Mesenchymal stem cell (in vitro differentiated cells and primary cell): Measurements from ENCODE around the gene SLC25A21.

Experiments used
- DNase-seq: peaks from one replicate; pipeline ENCODE4 v3.0.0-alpha.2; 2013
- H2AFZ ChIP-seq: one replicate; pipeline ENCODE4 v1.6.1; 2013; ENCODE audit warnings: low read depth, mild to moderate bottlenecking, control low read depth, inconsistent platforms, low read length, moderate library complexity
- H2AK5ac ChIP-seq: 2 replicates; pipeline ENCODE4 v1.6.1; 2013; ENCODE audit warnings: low read length, moderate library complexity, mild to moderate bottlenecking, inconsistent platforms; ENCODE audit not compliant: severe bottlenecking
- H2BK120ac ChIP-seq: one replicate; pipeline ENCODE4 v1.6.1; 2013; ENCODE audit warnings: low read depth, mild to moderate bottlenecking, inconsistent platforms, low read length, moderate library complexity
- H2BK12ac ChIP-seq, 2 experiments: one replicate each; pipeline ENCODE4 v1.6.1; 2013; ENCODE audit warnings: inconsistent platforms in 2 of 2, low read length in 2 of 2, mild to moderate bottlenecking in 2 of 2, moderate library complexity in 2 of 2, control low read depth in 1 of 2
- H2BK15ac ChIP-seq: one replicate; pipeline ENCODE4 v1.6.1; 2013; ENCODE audit warnings: mild to moderate bottlenecking, low read depth, inconsistent platforms; ENCODE audit not compliant: poor library complexity, severe bottlenecking
- H2BK5ac ChIP-seq: 2 replicates; pipeline ENCODE4 v1.6.1; 2013; ENCODE audit warnings: low read depth, mild to moderate bottlenecking, low read length, control low read depth, inconsistent platforms; ENCODE audit not compliant: poor library complexity, severe bottlenecking
- H3K14ac ChIP-seq, 2 experiments: one replicate each; pipeline ENCODE4 v1.6.1; 2013; ENCODE audit warnings: inconsistent platforms in 2 of 2, low read length in 2 of 2, control low read depth in 1 of 2, mild to moderate bottlenecking in 1 of 2, moderate library complexity in 1 of 2
- H3K18ac ChIP-seq, 2 experiments: one replicate each; pipeline ENCODE4 v1.6.1; 2013; ENCODE audit warnings: inconsistent platforms in 2 of 2, low read length in 2 of 2, control low read depth in 1 of 2, low read depth in 1 of 2, mild to moderate bottlenecking in 1 of 2
- H3K23ac ChIP-seq, 2 experiments: one replicate each; pipeline ENCODE4 v1.6.1; 2013; ENCODE audit warnings: inconsistent platforms in 2 of 2, low read length in 2 of 2, mild to moderate bottlenecking in 2 of 2, moderate library complexity in 2 of 2, control low read depth in 1 of 2
- H3K27ac ChIP-seq: 2 replicates; pipeline ENCODE4 v1.5.1; 2013; ENCODE audit warnings: mild to moderate bottlenecking, moderate library complexity, low read length, control low read depth, inconsistent platforms; ENCODE audit not compliant: poor library complexity, severe bottlenecking
- H3K27me3 ChIP-seq, 2 experiments: 2 replicates each; pipeline versions ENCODE4 v1.6.1 to v1.7.0; 2013; ENCODE audit warnings: low read length in 2 of 2, mild to moderate bottlenecking in 2 of 2, moderate library complexity in 2 of 2, control low read depth in 1 of 2, inconsistent platforms in 1 of 2; ENCODE audit not compliant: control insufficient read depth in 1 of 2, insufficient read depth in 1 of 2
- H3K36me3 ChIP-seq, 2 experiments: 2 replicates each; pipeline versions ENCODE4 v1.6.1 to v1.7.0; 2013; ENCODE audit warnings: low read length in 2 of 2, control low read depth in 1 of 2, inconsistent platforms in 1 of 2, low read depth in 1 of 2, mild to moderate bottlenecking in 1 of 2; ENCODE audit not compliant: insufficient read depth in 2 of 2, control insufficient read depth in 1 of 2
- H3K4ac ChIP-seq, 2 experiments: one replicate each; pipeline ENCODE4 v1.6.1; 2013; ENCODE audit warnings: inconsistent platforms in 2 of 2, low read length in 2 of 2, mild to moderate bottlenecking in 2 of 2, moderate library complexity in 2 of 2, control low read depth in 1 of 2, low read depth in 1 of 2
- H3K4me1 ChIP-seq: 2 replicates; pipeline ENCODE4 v1.6.1; 2013; ENCODE audit warnings: low read depth, low read length, control low read depth; ENCODE audit not compliant: control insufficient read depth, insufficient read depth
- H3K4me2 ChIP-seq: 2 replicates; pipeline ENCODE4 v1.6.1; 2013; ENCODE audit warnings: low read length, mild to moderate bottlenecking, inconsistent platforms; ENCODE audit not compliant: poor library complexity, severe bottlenecking
- H3K4me3 ChIP-seq, 2 experiments: 2 replicates each; pipeline versions ENCODE4 v1.5.1 to v1.7.0; 2013; ENCODE audit warnings: low read length in 2 of 2, mild to moderate bottlenecking in 2 of 2, control low read depth in 1 of 2, low read depth in 1 of 2; ENCODE audit not compliant: insufficient read depth in 1 of 2
- H3K79me1 ChIP-seq: replicated peaks from 2 replicates; pipeline ENCODE4 v1.6.1; 2013; ENCODE audit warnings: mild to moderate bottlenecking, control low read depth, low read length, inconsistent platforms; ENCODE audit not compliant: poor library complexity, severe bottlenecking
- H3K9ac ChIP-seq: 2 replicates; pipeline ENCODE4 v1.7.0; 2013; ENCODE audit warnings: mild to moderate bottlenecking, low read length, moderate library complexity
- H3K9me3 ChIP-seq: 2 replicates; pipeline ENCODE4 v1.7.0; 2013; ENCODE audit warnings: mild to moderate bottlenecking, low read length; ENCODE audit not compliant: control insufficient read depth
- H4K8ac ChIP-seq: one replicate; pipeline ENCODE4 v1.6.1; 2013; ENCODE audit warnings: inconsistent platforms, mild to moderate bottlenecking, low read length, moderate library complexity
- H4K91ac ChIP-seq: one replicate; pipeline ENCODE4 v1.6.1; 2013; ENCODE audit warnings: mild to moderate bottlenecking, low read length, inconsistent platforms
- WGBS: methylation state at CpG from one replicate; pipeline ENCODE4 v1.1.7; 2013; ENCODE audit warnings: mixed read lengths; 5-methylcytosine and 5-hydroxymethylcytosine counted together

SLC25A21 gene

DNA sequence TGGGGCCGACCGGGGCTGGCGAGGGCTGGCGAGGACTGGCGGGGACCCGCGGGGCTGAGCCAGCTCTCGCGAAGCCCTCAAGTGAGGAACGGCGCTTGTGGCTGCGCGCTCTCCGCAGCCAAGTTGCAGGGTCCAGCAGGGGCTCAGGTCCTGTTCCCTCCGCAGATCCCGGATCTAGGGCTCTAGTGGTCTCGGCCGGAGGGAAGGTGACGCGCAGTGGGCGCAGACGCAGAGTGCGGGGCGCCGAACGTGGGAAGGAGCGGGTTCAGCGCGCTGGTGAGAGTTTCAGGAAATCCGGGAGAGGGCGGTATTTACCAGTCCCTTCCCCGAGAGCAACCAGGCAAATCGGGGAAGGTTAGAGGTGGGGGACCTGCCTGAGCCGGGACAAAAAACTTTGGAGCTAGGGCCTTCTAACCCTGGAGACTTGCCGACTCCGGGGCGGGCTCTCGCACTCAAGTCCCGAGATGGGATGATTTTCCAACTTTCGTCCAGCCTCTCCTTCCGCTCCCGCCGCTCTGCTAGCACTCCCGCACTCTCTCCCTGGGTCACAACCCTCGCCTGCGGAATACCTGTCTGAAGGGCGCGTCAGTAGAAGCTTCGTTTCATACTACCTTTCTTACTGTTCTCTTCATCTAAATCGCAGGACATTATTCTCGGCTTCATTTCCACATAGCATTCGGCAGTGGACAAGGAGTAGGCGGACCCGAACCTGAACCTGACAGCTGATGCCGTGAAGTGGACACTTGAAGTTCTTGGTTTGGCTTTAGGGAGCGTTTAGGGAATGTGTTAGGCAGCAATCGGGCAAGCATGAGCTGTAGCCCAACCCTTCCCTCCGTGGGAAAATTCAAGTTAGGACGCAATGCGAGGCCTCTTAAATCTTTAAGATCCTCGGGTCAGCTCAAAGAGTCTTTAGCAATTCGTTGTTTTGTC is 524.3 kb downstream of the SLC25A21 start:
- H3K79me1 ChIP-seq: no peaks in the 10 kb centered on the region
- no peak overlapping the region for H2BK12ac ChIP-seq
- no peak overlapping the region for H2AK5ac ChIP-seq
- peak overlapping the region; percentile 99 for H3K4me2 ChIP-seq
- no peak overlapping the region for H3K27ac ChIP-seq
- peaks cover 17% of the 10 kb centered on the region for H3K4me1 ChIP-seq
- H3K9me3 ChIP-seq: no peaks in the 10 kb centered on the region
- no peak overlapping the region for H4K91ac ChIP-seq
- 2% methylated on average over 59 of the region's 62 CpGs for whole genome bisulfite sequencing
- DNase-seq: peak; percentile 58
- no peak overlapping the region for H2BK5ac ChIP-seq
- H3K23ac ChIP-seq: peak overlapping the region in 1 of 2 experiments; percentile 11
- no peak overlapping the region for H4K8ac ChIP-seq
- no peak overlapping the region for H3K18ac ChIP-seq
- H3K27me3 ChIP-seq: peaks cover 72 to 87% of the 10 kb centered on the region in 2 experiments
- H2BK15ac ChIP-seq: no peak overlapping the region
- peak overlapping the region; percentile 63 to 76 for H3K4me3 ChIP-seq
- no peak overlapping the region for H3K4ac ChIP-seq
- peak overlapping the region in 1 of 2 experiments; percentile 30 for H3K14ac ChIP-seq
- H2AFZ ChIP-seq: peak overlapping the region; percentile 53
- H2BK120ac ChIP-seq: no peak overlapping the region
- peak overlapping the region; percentile 51 for H3K9ac ChIP-seq
- no peaks in the 10 kb centered on the region for H3K36me3 ChIP-seq

DNA sequence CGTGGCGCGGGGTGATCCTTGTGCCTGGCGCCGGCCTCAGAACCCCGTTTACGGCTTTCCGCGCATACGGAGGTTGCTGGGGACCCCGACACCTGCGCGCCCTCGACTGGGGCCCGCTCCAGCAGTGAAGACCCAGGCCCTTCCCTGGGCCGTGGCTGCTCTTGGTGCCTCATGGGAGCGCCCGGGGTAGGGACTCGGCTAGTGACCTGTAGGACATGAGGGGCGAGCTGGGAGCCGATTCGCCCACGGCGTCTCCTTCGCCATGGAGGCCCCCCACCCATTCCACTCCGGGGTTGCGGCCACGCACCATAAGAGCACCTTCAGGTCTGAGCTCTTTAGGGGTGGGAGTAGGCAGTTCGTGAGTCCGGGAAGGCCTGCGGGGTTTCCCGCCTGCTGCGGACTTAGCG is 525.0 kb downstream of the SLC25A21 start:
- Histone ChIP-seq H2BK5ac (no peak overlapping the region), H2AFZ (no peak overlapping the region), H3K14ac (peak overlapping the region in 1 of 2 experiments; percentile 30), H2BK12ac (no peak overlapping the region), H2AK5ac (no peak overlapping the region), H3K9ac (peak overlapping the region; percentile 51), H3K27ac (no peak overlapping the region), H3K4me2 (peak overlapping the region; percentile 99), H2BK15ac (no peak overlapping the region), H3K18ac (no peak overlapping the region), H3K4ac (no peak overlapping the region), H4K91ac (no peak overlapping the region), H3K4me3 (peak overlapping the region; percentile 63 to 76), H3K27me3 (peaks cover 67 to 82% of the 10 kb centered on the region in 2 experiments), H3K23ac (no peak overlapping the region), H4K8ac (no peak overlapping the region), H2BK120ac (no peak overlapping the region), H3K9me3 (no peaks in the 10 kb centered on the region), H3K4me1 (peaks cover 17% of the 10 kb centered on the region), H3K79me1 (no peaks in the 10 kb centered on the region), H3K36me3 (no peaks in the 10 kb centered on the region)
- DNase-seq: no peak
- WGBS: 0% methylated on average over 24 of the region's 34 CpGs

DNA sequence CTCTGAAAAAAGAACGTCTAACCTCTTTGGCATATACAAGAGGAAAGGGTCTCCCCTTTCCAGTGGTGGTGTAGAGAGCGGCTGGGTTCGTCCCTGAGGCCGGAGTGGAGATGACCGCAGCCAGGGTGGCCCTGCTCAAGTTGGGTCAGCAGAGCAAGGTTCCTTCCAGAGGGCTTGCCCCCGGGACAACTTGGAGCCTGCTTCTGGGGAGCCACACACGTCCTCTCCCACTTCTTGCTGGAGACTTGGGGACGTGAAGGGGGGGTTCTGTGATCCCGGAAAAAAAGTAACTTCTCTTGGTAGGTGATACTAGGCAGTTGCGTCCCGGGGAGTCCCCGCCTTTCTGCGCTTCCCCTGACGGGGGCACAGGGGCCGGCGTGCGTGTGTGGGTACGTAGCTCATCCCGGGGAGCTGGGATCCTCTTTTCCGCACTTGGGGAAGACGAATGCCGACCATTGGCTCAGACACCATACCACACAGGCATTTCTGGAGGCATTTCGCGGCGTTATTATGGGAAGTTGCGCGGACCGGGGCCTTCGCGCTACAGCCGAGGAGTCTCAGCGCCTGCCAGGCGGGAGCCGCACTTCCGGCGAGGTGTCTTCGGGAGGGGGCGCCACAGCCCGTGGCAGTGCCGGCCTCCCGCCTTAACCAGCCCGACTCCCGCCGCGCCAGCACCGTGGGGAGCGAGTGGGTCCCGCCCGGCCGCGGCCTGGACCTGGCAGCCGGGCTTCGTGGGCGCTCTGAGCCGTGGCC is 525.6 kb downstream of the SLC25A21 start:
- H3K23ac ChIP-seq: peak overlapping the region in 1 of 2 experiments; percentile 77
- peak overlapping the region in 1 of 2 experiments; percentile 72 for H3K18ac ChIP-seq
- H3K27me3 ChIP-seq: peaks cover 70 to 82% of the 10 kb centered on the region in 2 experiments
- H3K4ac ChIP-seq: no peak overlapping the region
- H2BK12ac ChIP-seq: no peak overlapping the region
- no peak overlapping the region for H4K91ac ChIP-seq
- H2AK5ac ChIP-seq: no peak overlapping the region
- no peaks in the 10 kb centered on the region for H3K36me3 ChIP-seq
- 7% methylated on average over 51 of the region's 55 CpGs for WGBS
- no peak overlapping the region for H3K27ac ChIP-seq
- H3K9me3 ChIP-seq: no peaks in the 10 kb centered on the region
- peak overlapping the region; percentile 99 for H3K4me2 ChIP-seq
- no peak for DNase-seq
- H3K14ac ChIP-seq: no peak overlapping the region
- H2BK120ac ChIP-seq: no peak overlapping the region
- H2AFZ ChIP-seq: no peak overlapping the region
- peak overlapping the region; percentile 51 for H3K9ac ChIP-seq
- no peak overlapping the region for H2BK5ac ChIP-seq
- no peaks in the 10 kb centered on the region for H3K79me1 ChIP-seq
- H3K4me3 ChIP-seq: peak overlapping the region; percentile 63 to 76
- H2BK15ac ChIP-seq: no peak overlapping the region
- no peak overlapping the region for H4K8ac ChIP-seq
- H3K4me1 ChIP-seq: peaks cover 17% of the 10 kb centered on the region

DNA sequence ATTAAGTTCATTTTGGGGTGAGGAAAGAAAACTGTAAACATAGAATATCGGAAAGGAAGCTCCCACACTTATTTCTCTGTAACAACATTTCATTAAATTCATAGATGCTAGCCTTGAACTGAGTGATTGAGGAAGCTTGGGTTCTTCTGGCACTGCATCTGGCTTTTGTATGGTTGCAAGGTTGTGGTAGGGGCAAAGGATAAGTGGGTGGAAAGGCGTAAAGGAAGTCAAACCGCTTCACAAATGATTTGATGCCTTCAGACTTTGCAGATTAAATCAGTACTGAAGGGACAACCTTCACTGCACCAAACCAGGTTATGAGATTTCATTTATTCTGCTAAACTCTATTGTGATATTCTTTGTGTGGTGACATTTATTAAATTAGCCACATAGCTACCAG is 538.8 kb downstream of the SLC25A21 start:
- H3K9ac ChIP-seq: no peak overlapping the region
- no peak overlapping the region for H2BK120ac ChIP-seq
- no peaks in the 10 kb centered on the region for H3K79me1 ChIP-seq
- H3K4me2 ChIP-seq: no peak overlapping the region
- H3K18ac ChIP-seq: no peak overlapping the region
- H2BK12ac ChIP-seq: no peak overlapping the region
- no peak overlapping the region for H2AK5ac ChIP-seq
- H3K27me3 ChIP-seq: peaks cover 11 to 17% of the 10 kb centered on the region in 2 experiments
- no peak overlapping the region for H4K8ac ChIP-seq
- H3K14ac ChIP-seq: no peak overlapping the region
- no peak overlapping the region for H3K4ac ChIP-seq
- no peak overlapping the region for H3K23ac ChIP-seq
- no peak overlapping the region for H4K91ac ChIP-seq
- no peak overlapping the region for H2BK15ac ChIP-seq
- H3K36me3 ChIP-seq: no peaks in the 10 kb centered on the region
- WGBS: 72% methylated on average over 2 of the region's 3 CpGs
- no peak overlapping the region for H2BK5ac ChIP-seq
- DNase-seq: no peak
- no peaks in the 10 kb centered on the region for H3K9me3 ChIP-seq
- H2AFZ ChIP-seq: no peak overlapping the region
- H3K4me1 ChIP-seq: no peaks in the 10 kb centered on the region
- no peak overlapping the region for H3K4me3 ChIP-seq
- no peak overlapping the region for H3K27ac ChIP-seq
